SIG-M5 treated with dmso at 0.1 percent for 504 hours (cell line): ENCODE data around the gene CRYBG1.

Source experiments
- DNase-seq: peaks from one replicate; lab custom pipeline; 2025; ENCODE audit not compliant: unreplicated experiment; lab: John Stamatoyannopoulos, UW

CRYBG1 gene

GRCh38 chr6:106458021-106458986, 97.8 kb downstream of the CRYBG1 start:
- no peak for DNase-seq

GRCh38 chr6:106460481-106460880, 100.0 kb downstream of the CRYBG1 start:
- DNase-seq = no peak

GRCh38 chr6:106461084-106461483, 100.6 kb downstream of the CRYBG1 start:
- no peak for DNase-seq

- DNase-seq = no peak
Observed at GRCh38 chr6:106462923-106463557, 102.5 kb downstream of the CRYBG1 start.

- DNase-seq = no peak
Observed at GRCh38 chr6:106466211-106466610, 105.7 kb downstream of the CRYBG1 start.

- DNase-seq = no peak
Observed at GRCh38 chr6:106468935-106469334, 108.4 kb downstream of the CRYBG1 start.

- no peak for DNase-seq
Observed at GRCh38 chr6:106469882-106470281, 109.4 kb downstream of the CRYBG1 start.

- no peak for DNase-seq
Observed at GRCh38 chr6:106470316-106470715, 109.8 kb downstream of the CRYBG1 start.

GRCh38 chr6:106470811-106471210, 110.3 kb downstream of the CRYBG1 start:
- DNase-seq = no peak

GRCh38 chr6:106473812-106474211, 113.3 kb downstream of the CRYBG1 start:
- no peak for DNase-seq

- DNase-seq = no peak
Observed at GRCh38 chr6:106474466-106474865, 113.9 kb downstream of the CRYBG1 start.

- no peak for DNase-seq
Observed at GRCh38 chr6:106475284-106475683, 114.8 kb downstream of the CRYBG1 start.

- DNase-seq = no peak
Observed at GRCh38 chr6:106476331-106477105, 116.0 kb downstream of the CRYBG1 start.

- peak; percentile 68 for DNase-seq
Observed at GRCh38 chr6:106477146-106477545, 116.6 kb downstream of the CRYBG1 start.

GRCh38 chr6:106477790-106478189, 117.3 kb downstream of the CRYBG1 start:
- no peak for DNase-seq

GRCh38 chr6:106486236-106486635, 125.7 kb downstream of the CRYBG1 start:
- DNase-seq = no peak

GRCh38 chr6:106488494-106489370, 128.2 kb downstream of the CRYBG1 start:
- DNase-seq = no peak

- peak; percentile 52 for DNase-seq
Observed at GRCh38 chr6:106490030-106490429, 129.5 kb downstream of the CRYBG1 start.

- DNase-seq = no peak
Observed at GRCh38 chr6:106490436-106490835, 129.9 kb downstream of the CRYBG1 start.

GRCh38 chr6:106490974-106491373, 130.5 kb downstream of the CRYBG1 start:
- DNase-seq = peak; percentile 14
